Muscle layer of duodenum (tissue), 2 donors: ENCODE data around the gene TNFRSF25.
A peak's percentile ranks its signal among the peaks of the same experiment; 100 is the strongest.
"Not testable (repeated sequence)": the region's sequence is repeated elsewhere in the genome, so short reads cannot be mapped to it uniquely, and the experiment has no call there.

Source experiments
- H3K27ac ChIP-seq: one replicate; pipeline ENCODE4 v1.7.0; 2013; ENCODE audit warnings: mild to moderate bottlenecking, low read length
- H3K27me3 ChIP-seq: one replicate; pipeline ENCODE4 v1.7.0; 2013; ENCODE audit warnings: low read depth, mild to moderate bottlenecking, control low read depth, low read length
- H3K36me3 ChIP-seq, 2 donors: one replicate each; pipeline ENCODE4 v1.7.0; 2013; ENCODE audit warnings: low read length in 2 of 2, control low read depth in 1 of 2, mild to moderate bottlenecking in 1 of 2; ENCODE audit not compliant: insufficient read depth in 2 of 2, control insufficient read depth in 1 of 2
- H3K4me1 ChIP-seq, 2 donors: one replicate each; pipeline ENCODE4 v1.7.0; 2013; ENCODE audit warnings: low read length in 2 of 2, mild to moderate bottlenecking in 2 of 2, control low read depth in 1 of 2, moderate library complexity in 1 of 2; ENCODE audit not compliant: insufficient read depth in 2 of 2, control insufficient read depth in 1 of 2
- H3K4me3 ChIP-seq, 2 donors: one replicate each; pipeline ENCODE4 v1.7.0; 2013; ENCODE audit warnings: low read length in 2 of 2, low read depth in 1 of 2, mild to moderate bottlenecking in 1 of 2
- H3K9me3 ChIP-seq, 2 donors: one replicate each; pipeline ENCODE4 v1.7.0; 2013; ENCODE audit warnings: low read length in 2 of 2, control low read depth in 1 of 2, mild to moderate bottlenecking in 1 of 2; ENCODE audit not compliant: control insufficient read depth in 1 of 2
- donor health status: healthy.

The TNFRSF25 gene

GRCh38 chr1:6464514-6464836 lies 1.5 kb downstream of the TNFRSF25 start:
- Histone ChIP-seq H3K4me1 (peaks cover 0 to 16% of the 10 kb centered on the region in 2 donors), H3K36me3 (peaks cover 0 to 6% of the 10 kb centered on the region in 2 donors), H3K27me3 (no peaks in the 10 kb centered on the region), H3K9me3 (no peaks in the 10 kb centered on the region), H3K4me3 (no peak overlapping the region), H3K27ac (no peak overlapping the region)

- Histone ChIP-seq H3K27me3 (no peaks in the 10 kb centered on the region), H3K27ac (no peak overlapping the region), H3K36me3 (no peaks in the 10 kb centered on the region), H3K4me3 (no peak overlapping the region), H3K4me1 (peaks cover 0 to 16% of the 10 kb centered on the region in 2 donors), H3K9me3 (no peaks in the 10 kb centered on the region)
These were observed 2.9 kb downstream of the TNFRSF25 start for GRCh38 chr1:6463120-6463412.

DNA sequence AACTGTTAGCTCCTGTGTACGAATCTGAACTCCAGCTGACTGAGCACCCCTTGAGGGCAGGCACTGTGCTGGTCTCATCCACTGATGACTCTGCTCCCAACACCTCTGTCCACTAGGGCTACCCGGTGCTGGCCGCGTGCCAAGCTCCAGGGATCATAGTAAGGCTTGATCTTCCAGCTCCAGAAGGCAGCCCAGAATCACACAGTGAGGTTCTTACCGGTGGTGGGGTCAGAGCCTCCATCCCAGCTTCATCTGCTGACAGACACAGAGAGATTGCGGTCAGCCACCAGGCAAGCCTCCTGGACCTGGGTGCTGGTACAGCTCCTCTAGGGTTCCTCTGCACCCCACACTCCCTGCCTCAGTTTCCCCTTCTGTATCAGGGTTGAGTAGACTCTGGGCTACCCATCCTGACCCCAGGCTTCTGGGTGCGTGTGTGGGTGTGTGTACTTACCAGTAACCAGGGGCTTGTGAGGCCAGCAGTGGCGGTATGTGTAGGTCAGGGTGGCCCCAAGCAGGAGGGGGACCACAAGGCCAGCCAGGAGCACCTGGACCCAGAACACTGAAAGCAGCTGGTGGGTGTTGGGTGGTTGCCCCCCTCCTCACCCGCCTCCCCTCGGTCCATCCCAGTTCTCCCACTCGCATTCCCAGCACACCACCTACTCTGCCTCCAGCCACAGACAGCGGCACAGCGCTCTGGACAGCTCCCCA lies 3.4 kb downstream of the TNFRSF25 start:
- Histone ChIP-seq H3K4me3 (no peak overlapping the region), H3K27me3 (no peaks in the 10 kb centered on the region), H3K9me3 (no peaks in the 10 kb centered on the region), H3K36me3 (no peaks in the 10 kb centered on the region), H3K4me1 (peaks cover 0 to 16% of the 10 kb centered on the region in 2 donors), H3K27ac (no peak overlapping the region)

GRCh38 chr1:6461538-6462411 lies 4.2 kb downstream of the TNFRSF25 start:
- H3K4me3 ChIP-seq = peak overlapping the region in 1 of 2 donors; percentile 45
- peaks cover 0 to 16% of the 10 kb centered on the region in 2 donors for H3K4me1 ChIP-seq
- no peaks in the 10 kb centered on the region for H3K36me3 ChIP-seq
- H3K27me3 ChIP-seq = no peaks in the 10 kb centered on the region
- no peak overlapping the region for H3K27ac ChIP-seq
- no peaks in the 10 kb centered on the region for H3K9me3 ChIP-seq

DNA sequence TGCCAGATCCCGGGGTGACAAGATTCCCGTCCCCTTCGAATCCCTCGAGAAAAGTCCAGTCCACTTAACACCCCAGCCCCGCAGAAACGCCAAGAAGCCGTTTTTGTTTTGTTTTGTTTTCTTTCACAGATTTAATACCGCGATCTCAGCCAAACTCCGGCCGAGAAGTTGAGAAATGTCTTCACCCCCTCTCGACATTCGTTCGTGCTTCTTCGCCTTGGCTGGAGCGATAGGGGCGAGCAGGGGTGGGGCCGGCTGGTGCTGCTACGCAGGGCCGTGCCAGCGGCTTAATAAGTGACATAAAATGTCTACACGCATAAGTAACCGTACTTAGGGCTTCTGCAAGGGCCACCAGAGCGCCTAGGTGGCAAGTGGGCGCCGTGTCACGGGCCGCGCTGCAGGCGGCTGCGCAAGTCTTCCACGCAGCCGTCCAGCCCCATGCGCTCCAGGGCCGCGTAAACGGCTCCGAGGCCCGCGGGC lies 4.9 kb downstream of the TNFRSF25 start:
- Histone ChIP-seq H3K27ac (no peak overlapping the region), H3K4me1 (peaks cover 0 to 16% of the 10 kb centered on the region in 2 donors), H3K9me3 (no peaks in the 10 kb centered on the region), H3K27me3 (no peaks in the 10 kb centered on the region), H3K4me3 (peak overlapping the region in 1 of 2 donors; percentile 45), H3K36me3 (no peaks in the 10 kb centered on the region)

DNA sequence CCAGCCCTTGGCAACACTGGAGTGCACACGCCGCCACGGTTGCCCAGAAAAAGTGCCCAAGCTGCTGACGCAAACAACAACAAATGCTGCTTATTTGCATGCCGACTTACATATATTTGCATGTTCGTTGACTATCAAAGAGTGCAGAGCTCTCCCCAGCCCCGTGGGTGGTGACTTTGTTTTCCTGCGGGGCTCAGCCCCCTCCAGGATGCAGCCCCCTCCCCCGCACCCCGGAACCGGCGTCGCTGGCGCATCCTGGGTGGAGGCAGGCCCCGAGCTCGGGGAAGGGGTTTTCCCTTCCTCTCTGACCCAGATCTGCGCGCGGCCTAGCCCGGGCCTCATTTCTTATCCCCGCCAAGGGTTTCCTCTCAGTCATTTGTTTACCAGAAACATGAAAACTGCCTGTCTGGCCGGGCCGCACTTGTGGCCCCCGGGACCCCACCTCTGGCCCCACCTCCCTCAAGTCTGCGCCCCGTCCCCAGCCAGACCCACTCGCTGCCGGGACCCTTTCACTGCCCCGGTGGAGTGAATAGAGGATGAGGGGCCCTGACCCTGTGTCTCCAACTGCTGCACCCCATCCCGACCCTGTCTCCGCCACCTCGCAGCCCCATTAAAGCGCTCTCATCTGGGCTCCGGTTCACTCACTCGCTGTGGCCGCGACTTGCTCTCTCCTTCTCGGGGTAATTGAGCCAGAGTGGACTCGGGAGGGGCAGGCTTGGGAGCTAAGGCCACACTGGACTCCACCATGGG lies 5.5 kb downstream of the TNFRSF25 start:
- Histone ChIP-seq H3K4me1 (peaks cover 0 to 16% of the 10 kb centered on the region in 2 donors), H3K27me3 (no peaks in the 10 kb centered on the region), H3K4me3 (peak overlapping the region in 1 of 2 donors; percentile 45), H3K36me3 (no peaks in the 10 kb centered on the region), H3K27ac (no peak overlapping the region), H3K9me3 (no peaks in the 10 kb centered on the region)

GRCh38 chr1:6459850-6460265 lies 6.1 kb downstream of the TNFRSF25 start:
- Histone ChIP-seq H3K27me3 (no peaks in the 10 kb centered on the region), H3K4me3 (peak overlapping the region in 1 of 2 donors; percentile 45), H3K4me1 (peaks cover 0 to 22% of the 10 kb centered on the region in 2 donors), H3K9me3 (no peaks in the 10 kb centered on the region), H3K27ac (no peak overlapping the region), H3K36me3 (no peaks in the 10 kb centered on the region)

GRCh38 chr1:6456800-6457466 lies 9.0 kb downstream of the TNFRSF25 start:
- no peak overlapping the region for H3K27ac ChIP-seq
- H3K4me3 ChIP-seq = no peak overlapping the region
- H3K27me3 ChIP-seq = no peaks in the 10 kb centered on the region
- peaks cover 0 to 29% of the 10 kb centered on the region in 2 donors for H3K4me1 ChIP-seq
- no peaks in the 10 kb centered on the region for H3K36me3 ChIP-seq
- H3K9me3 ChIP-seq = no peaks in the 10 kb centered on the region

DNA sequence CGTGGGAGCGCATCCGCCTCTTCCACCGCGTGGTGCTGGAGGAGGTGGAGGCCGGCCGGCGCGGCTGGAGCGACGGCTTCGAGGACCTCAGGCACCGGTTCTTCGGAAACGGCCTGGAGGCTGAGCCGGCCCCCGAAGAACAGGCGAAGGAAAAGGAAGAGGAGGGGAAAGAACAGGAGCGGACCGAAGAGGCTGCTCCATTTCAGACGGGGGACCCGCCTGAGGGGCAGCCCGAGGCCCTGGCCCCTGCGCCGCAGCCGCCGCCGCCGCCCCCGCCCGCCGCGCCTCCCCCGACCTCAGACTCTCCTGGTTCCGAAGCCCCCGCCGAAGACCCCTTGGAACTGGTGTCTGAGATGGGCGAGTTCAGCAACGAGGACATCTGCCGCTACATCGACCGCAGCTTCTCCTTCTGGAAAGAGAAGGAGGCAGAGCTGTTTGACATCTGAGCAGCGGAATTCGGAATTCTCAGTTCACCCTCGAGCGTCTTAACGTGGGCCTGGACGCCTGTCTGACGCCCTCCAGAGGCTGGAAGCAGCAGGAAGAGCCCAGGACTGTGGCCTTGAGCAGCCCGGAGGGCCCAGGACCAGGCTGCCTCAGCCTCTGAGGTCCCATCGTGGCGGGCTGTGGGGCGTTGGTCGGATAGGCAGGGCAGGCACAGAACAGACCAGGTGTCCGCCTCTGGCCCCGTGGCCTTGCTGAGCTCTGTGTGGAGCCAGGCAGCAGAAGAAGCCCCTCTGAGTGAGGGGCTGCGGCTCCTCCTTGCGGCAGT lies 10.0 kb downstream of the TNFRSF25 start:
- H3K27ac ChIP-seq, H3K9me3 ChIP-seq, H3K27me3 ChIP-seq, H3K4me3 ChIP-seq, H3K36me3 ChIP-seq: not testable (repeated sequence)
- H3K4me1 ChIP-seq = peaks cover 0 to 22% of the 10 kb centered on the region in 2 donors

DNA sequence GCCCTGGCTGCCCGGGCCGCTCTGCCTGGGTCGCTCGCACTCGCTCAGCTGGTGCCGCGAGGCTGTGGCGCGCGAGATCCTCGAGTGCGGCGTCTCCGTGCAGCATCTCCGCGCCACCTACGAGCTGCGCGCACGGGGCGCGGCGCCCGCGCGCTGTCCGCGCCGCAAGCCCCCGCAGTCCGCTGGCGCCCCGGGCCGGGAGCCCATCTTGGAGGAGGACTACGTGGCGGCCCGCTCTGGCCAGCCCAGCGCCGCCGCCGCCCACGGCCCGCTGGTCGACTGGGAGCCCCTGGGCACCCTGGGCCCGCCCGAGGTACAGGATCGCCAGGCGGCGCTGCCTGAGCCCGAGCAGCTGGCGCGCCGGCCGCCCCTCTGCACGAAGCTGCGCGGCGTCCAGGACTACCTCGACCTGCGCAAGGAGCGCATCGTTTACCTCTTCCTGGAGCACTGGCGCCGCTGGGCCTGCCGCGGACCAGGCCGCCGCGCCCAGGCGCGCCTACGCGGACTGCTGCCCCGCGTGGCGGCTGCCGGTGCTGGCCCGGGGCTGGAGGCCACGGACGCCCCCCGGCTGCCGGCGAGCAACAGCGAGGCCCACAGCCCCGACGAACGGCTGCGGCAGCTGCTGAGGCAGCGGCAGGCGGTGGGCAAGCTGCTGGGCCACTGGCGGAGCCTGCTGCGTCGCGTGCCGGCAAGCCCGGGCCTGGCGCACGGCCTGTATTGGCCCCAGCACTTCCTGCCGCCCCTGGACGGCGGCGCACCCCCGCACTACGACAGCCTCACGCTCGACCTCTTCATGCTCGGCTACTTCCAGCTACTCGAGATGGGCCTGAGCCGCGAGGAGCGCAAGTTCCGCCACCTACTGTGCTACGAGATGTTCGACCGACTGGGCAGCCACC lies 10.9 kb downstream of the TNFRSF25 start:
- Histone ChIP-seq H3K27me3 (peaks cover 6% of the 10 kb centered on the region), H3K4me3 (no peak overlapping the region)

More for the DNA sequence above, 10.9 kb downstream of the TNFRSF25 start:
- Histone ChIP-seq H3K36me3 (no peaks in the 10 kb centered on the region), H3K4me1 (peaks cover 0 to 14% of the 10 kb centered on the region in 2 donors), H3K27ac (no peak overlapping the region), H3K9me3 (no peaks in the 10 kb centered on the region)
